Keratinocyte (primary cell): ENCODE measurements around the gene KLHL6. TPM values are rescaled to one million over a fixed set of nuclear protein-coding genes. Genes with fewer than 3 reads are reported as not detected.

ENCODE experiments used
- DNase-seq: peaks from one replicate; pipeline ENCODE4 v3.0.0-alpha.2; 2011; ENCODE audit warnings: low read depth, missing footprints, low spot score
- FAIRE-seq: peaks from 2 replicates; lab custom pipeline; 2011; peaks lifted over from hg19 to GRCh38; lab: Jason Lieb, UNC
- H2AFZ ChIP-seq: 2 replicates; pipeline ENCODE4 v1.6.0; 2012; ENCODE audit warnings: low read length, control low read depth, inconsistent platforms; ENCODE audit not compliant: control insufficient read depth
- H3K27ac ChIP-seq: 2 replicates; pipeline ENCODE4 v1.5.1; 2011; ENCODE audit warnings: low read length; ENCODE audit not compliant: control insufficient read depth, insufficient read depth
- H3K27me3 ChIP-seq: 3 replicates; pipeline ENCODE4 v1.6.0; 2011; ENCODE audit warnings: low read length; ENCODE audit not compliant: control insufficient read depth, insufficient read depth; ENCODE audit errors: extremely low read depth
- H3K36me3 ChIP-seq, 2 experiments: 2 replicates in 1 of 2; 3 replicates in 1 of 2; pipeline ENCODE4 v1.5.1; 2011; ENCODE audit warnings: low read length in 2 of 2, mild to moderate bottlenecking in 1 of 2; ENCODE audit not compliant: control insufficient read depth in 2 of 2, insufficient read depth in 2 of 2; ENCODE audit errors: extremely low read depth in 1 of 2
- H3K4me1 ChIP-seq: 3 replicates; pipeline ENCODE4 v1.5.1; 2011; ENCODE audit warnings: low read length; ENCODE audit not compliant: control insufficient read depth, insufficient read depth; ENCODE audit errors: extremely low read depth
- H3K4me2 ChIP-seq: 3 replicates; pipeline ENCODE4 v1.6.0; 2011; ENCODE audit warnings: low read depth, low read length; ENCODE audit not compliant: control insufficient read depth, insufficient read depth; ENCODE audit errors: extremely low read depth
- H3K4me3 ChIP-seq, 3 experiments: fragments of 200-600 bp in 1 of 3; sonication (generic) in 1 of 3; 2 replicates in 2 of 3; 3 replicates in 1 of 3; pipeline ENCODE4 v1.5.1; 2011 to 2016; ENCODE audit warnings: low read length in 3 of 3, mild to moderate bottlenecking in 3 of 3, control low read depth in 2 of 3, inconsistent platforms in 1 of 3, low read depth in 1 of 3, mixed read lengths in 1 of 3, mixed run types in 1 of 3, moderate library complexity in 1 of 3; ENCODE audit not compliant: control insufficient read depth in 2 of 3, insufficient read depth in 2 of 3; ENCODE audit errors: extremely low read depth in 1 of 3
- H3K79me2 ChIP-seq: 2 replicates; pipeline ENCODE4 v1.6.0; 2012; ENCODE audit warnings: low read length; ENCODE audit not compliant: control insufficient read depth, insufficient read depth
- H3K9ac ChIP-seq: 3 replicates; pipeline ENCODE4 v1.6.0; 2011; ENCODE audit warnings: low read length; ENCODE audit not compliant: control insufficient read depth, insufficient read depth; ENCODE audit errors: extremely low read depth
- H3K9me1 ChIP-seq: 3 replicates; pipeline ENCODE4 v1.6.0; 2011; ENCODE audit warnings: low read length; ENCODE audit not compliant: control insufficient read depth, insufficient read depth; ENCODE audit errors: extremely low read depth
- H3K9me3 ChIP-seq: 2 replicates; pipeline ENCODE4 v1.5.1; 2012; ENCODE audit warnings: low read depth, low read length; ENCODE audit not compliant: control insufficient read depth
- H4K20me1 ChIP-seq: 3 replicates; pipeline ENCODE4 v1.6.0; 2011; ENCODE audit warnings: low read length; ENCODE audit not compliant: control insufficient read depth, insufficient read depth; ENCODE audit errors: extremely low read depth
- EZH2 ChIP-seq: IDR thresholded peaks from one replicate; pipeline ENCODE4 v1.6.1; 2012; ENCODE audit warnings: inconsistent platforms, mild to moderate bottlenecking, low read length, moderate library complexity
- dilution Hi-C: fragments of 300-500 bp; cut with MboI; formaldehyde crosslinking; loops from one replicate; pipeline ENCODE4 v1.7.0; 2020; ENCODE audit warnings: low sequenced_read_pairs; ENCODE audit not compliant: extremely low pct_ligation_motif_present
- polyA plus RNA-seq, 5 experiments: library from polyadenylated mRNA; depleted of rRNA in 3 of 5; stranded (reverse) in 3 of 5; stranded (forward) in 1 of 5; unstranded in 1 of 5; fragments of >200 nt; gene quantifications; 1 replicate in 1 of 5; 2 replicates in 3 of 5; 3 replicates in 1 of 5; pipeline versions ENCODE4 v1.2.1 to v1.2.3, GENCODE V29; 2011 to 2012; ENCODE audit warnings: missing spikeins in 2 of 5, low read depth in 1 of 5, low replicate concordance in 1 of 5
- TF ChIP-seq, protein P1 (sequence below), 3 experiments: IDR thresholded peaks in 1 of 3; conservative IDR thresholded peaks in 1 of 3; optimal IDR thresholded peaks in 1 of 3; 2 replicates in 2 of 3; 3 replicates in 1 of 3; pipeline versions ENCODE3 to v1.5.1; 2011; ENCODE audit warnings: low read length in 3 of 3, mild to moderate bottlenecking in 3 of 3, moderate library complexity in 2 of 3, control low read depth in 1 of 3, inconsistent platforms in 1 of 3; ENCODE audit not compliant: insufficient read depth in 2 of 3; ENCODE audit errors: extremely low read depth in 1 of 3

KLHL6 gene
- polyA plus RNA-seq, 1 donor (not counting 4 experiments of a cell fraction or from before 2014, with no cell fraction given) = 0.10 TPM

DNA sequence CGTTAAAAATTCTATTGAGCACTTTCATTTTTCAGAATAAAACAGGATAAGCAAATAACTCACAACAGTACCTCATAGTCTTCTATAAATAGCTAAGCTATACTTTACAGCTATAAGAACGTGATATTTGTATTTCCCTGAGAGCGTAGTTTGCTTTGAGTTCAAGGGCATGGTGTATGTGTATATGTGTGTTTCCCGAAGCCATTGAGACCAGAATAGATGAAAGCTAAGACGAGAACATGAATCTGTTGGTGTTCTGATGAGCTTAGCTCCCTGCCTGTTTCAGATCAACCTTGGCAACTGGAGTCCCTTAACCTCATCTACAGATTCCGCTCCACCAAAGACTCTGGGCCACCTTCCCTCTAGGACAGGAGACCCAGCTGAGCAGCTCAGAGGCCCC lies 67.6 kb downstream of the KLHL6 start:
- no peaks in the 10 kb centered on the region for H3K27me3 ChIP-seq
- H3K4me1 ChIP-seq = peaks cover 38% of the 10 kb centered on the region
- H3K27ac ChIP-seq = no peak overlapping the region
- TF ChIP-seq, protein P1, sequence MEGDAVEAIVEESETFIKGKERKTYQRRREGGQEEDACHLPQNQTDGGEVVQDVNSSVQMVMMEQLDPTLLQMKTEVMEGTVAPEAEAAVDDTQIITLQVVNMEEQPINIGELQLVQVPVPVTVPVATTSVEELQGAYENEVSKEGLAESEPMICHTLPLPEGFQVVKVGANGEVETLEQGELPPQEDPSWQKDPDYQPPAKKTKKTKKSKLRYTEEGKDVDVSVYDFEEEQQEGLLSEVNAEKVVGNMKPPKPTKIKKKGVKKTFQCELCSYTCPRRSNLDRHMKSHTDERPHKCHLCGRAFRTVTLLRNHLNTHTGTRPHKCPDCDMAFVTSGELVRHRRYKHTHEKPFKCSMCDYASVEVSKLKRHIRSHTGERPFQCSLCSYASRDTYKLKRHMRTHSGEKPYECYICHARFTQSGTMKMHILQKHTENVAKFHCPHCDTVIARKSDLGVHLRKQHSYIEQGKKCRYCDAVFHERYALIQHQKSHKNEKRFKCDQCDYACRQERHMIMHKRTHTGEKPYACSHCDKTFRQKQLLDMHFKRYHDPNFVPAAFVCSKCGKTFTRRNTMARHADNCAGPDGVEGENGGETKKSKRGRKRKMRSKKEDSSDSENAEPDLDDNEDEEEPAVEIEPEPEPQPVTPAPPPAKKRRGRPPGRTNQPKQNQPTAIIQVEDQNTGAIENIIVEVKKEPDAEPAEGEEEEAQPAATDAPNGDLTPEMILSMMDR (optimal IDR thresholded peaks at IDR 0.05 in 1 of 3, IDR thresholded peaks at IDR 0.05 in 1 of 3, conservative IDR thresholded peaks at IDR 0.05 in 1 of 3; ENCODE audit: extremely low read depth in 1 of 3, insufficient read depth in 2 of 3, low read length in 3 of 3) = no peak
- no peak for TF ChIP-seq EZH2
- H3K9me3 ChIP-seq = no peaks in the 10 kb centered on the region
- H2AFZ ChIP-seq = no peak overlapping the region
- H3K9ac ChIP-seq = no peak overlapping the region
- H3K4me3 ChIP-seq = no peak overlapping the region
- DNase-seq (no peak), FAIRE-seq (no peak)
- no peaks in the 10 kb centered on the region for H4K20me1 ChIP-seq
- H3K36me3 ChIP-seq = no peaks in the 10 kb centered on the region
- no peaks in the 10 kb centered on the region for H3K9me1 ChIP-seq
- H3K79me2 ChIP-seq = no peaks in the 10 kb centered on the region
- no peak overlapping the region for H3K4me2 ChIP-seq
- dilution Hi-C loops = no loop called here

DNA sequence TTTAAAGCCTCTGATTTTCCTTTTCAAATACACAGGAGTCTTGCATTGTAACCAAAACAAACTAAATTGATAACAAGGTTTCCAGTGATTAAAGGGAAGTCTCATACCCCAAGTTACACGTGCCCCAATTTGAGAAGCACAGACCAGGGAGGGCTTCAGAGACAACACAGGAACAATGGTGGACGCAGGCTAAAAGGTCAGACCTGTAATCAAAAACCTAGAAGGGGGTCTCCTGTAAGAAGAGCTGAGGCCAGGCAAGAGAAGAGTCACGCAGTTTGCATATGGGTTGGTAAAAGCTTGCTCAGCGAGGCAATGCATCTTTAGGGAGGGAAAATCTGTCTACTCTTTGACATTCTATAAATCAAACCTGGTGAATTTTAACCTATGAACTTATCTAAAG lies 68.5 kb downstream of the KLHL6 start:
- no peak overlapping the region for H3K4me3 ChIP-seq
- dilution Hi-C loops = no loop called here
- no peaks in the 10 kb centered on the region for H3K79me2 ChIP-seq
- H2AFZ ChIP-seq = no peak overlapping the region
- peaks cover 34% of the 10 kb centered on the region for H3K4me1 ChIP-seq
- no peaks in the 10 kb centered on the region for H3K9me1 ChIP-seq
- TF ChIP-seq EZH2 = no peak
- TF ChIP-seq, protein P1 (optimal IDR thresholded peaks at IDR 0.05 in 1 of 3, IDR thresholded peaks at IDR 0.05 in 1 of 3, conservative IDR thresholded peaks at IDR 0.05 in 1 of 3; ENCODE audit: extremely low read depth in 1 of 3, insufficient read depth in 2 of 3, low read length in 3 of 3) = no peak
- DNase-seq (no peak), FAIRE-seq (no peak)
- H3K27me3 ChIP-seq = no peaks in the 10 kb centered on the region
- no peak overlapping the region for H3K27ac ChIP-seq
- no peak overlapping the region for H3K4me2 ChIP-seq
- H3K36me3 ChIP-seq = no peaks in the 10 kb centered on the region
- no peaks in the 10 kb centered on the region for H4K20me1 ChIP-seq
- no peak overlapping the region for H3K9ac ChIP-seq
- no peaks in the 10 kb centered on the region for H3K9me3 ChIP-seq
